SK-N-SH (cell line): ENCODE results near the gene NHSL1. TPM values are rescaled to one million over a fixed set of nuclear protein-coding genes. Genes with fewer than 3 reads are reported as not detected.

ENCODE experiments used
- CTCF ChIA-PET: fragments of 300-600, 350-600 bp; formaldehyde crosslinking; extraction: SDS; loops from one replicate; lab custom pipeline; 2021; lab: Yijun Ruan, JAX
- POLR2A ChIA-PET: fragments of 350-600 bp; sonication (Branson Sonifier 250); formaldehyde crosslinking; extraction: SDS; loops from one replicate; lab custom pipeline; 2020; ENCODE audit warnings: antibody characterized with exemption, inconsistent platforms; lab: Yijun Ruan, JAX
- DNase-seq: peaks from one replicate; pipeline ENCODE4 v3.0.0; 2012
- H2AFZ ChIP-seq: fragments of 200-600 bp; sonication (generic); 2 replicates; pipeline ENCODE4 v1.8.1; 2016; ENCODE audit warnings: antibody characterized with exemption, mild to moderate bottlenecking, low read depth
- H3F3A ChIP-seq: fragments of 200-600 bp; sonication (generic); replicated peaks from 2 replicates; pipeline ENCODE3; 2016; ENCODE audit warnings: antibody characterized with exemption, mild to moderate bottlenecking; ENCODE audit not compliant: insufficient read depth
- H3K27ac ChIP-seq, 2 experiments: fragments of 200-500 bp in 1 of 2; fragments of 200-600 bp in 1 of 2; sonication (Bioruptor generic) in 1 of 2; sonication (generic), shearing (Covaris generic) in 1 of 2; 2 replicates each; pipeline versions ENCODE4 v1.5.1 to v1.6.1; 2014 to 2016; ENCODE audit warnings: low read depth in 2 of 2, inconsistent platforms in 1 of 2, low read length in 1 of 2, mild to moderate bottlenecking in 1 of 2, mixed read lengths in 1 of 2
- H3K27me3 ChIP-seq: fragments of 200-600 bp; sonication (generic), shearing (Covaris generic); 2 replicates; pipeline ENCODE4 v1.6.1; 2016; ENCODE audit warnings: mixed run types; ENCODE audit not compliant: insufficient read depth
- H3K36me3 ChIP-seq, 2 experiments: fragments of 200-500 bp in 1 of 2; fragments of 200-600 bp in 1 of 2; sonication (Bioruptor generic) in 1 of 2; sonication (generic) in 1 of 2; replicated peaks in 1 of 2; 2 replicates each; pipeline versions ENCODE3 to v1.5.1; 2014 to 2016; ENCODE audit warnings: low read length in 1 of 2, mild to moderate bottlenecking in 1 of 2; ENCODE audit not compliant: insufficient read depth in 2 of 2, control insufficient read depth in 1 of 2
- H3K4me1 ChIP-seq, 2 experiments: fragments of 200-500 bp in 1 of 2; fragments of 200-600 bp in 1 of 2; sonication (Bioruptor generic) in 1 of 2; sonication (generic), shearing (Covaris generic) in 1 of 2; 2 replicates each; pipeline versions ENCODE4 v1.5.1 to v1.6.1; 2014 to 2016; ENCODE audit warnings: low read depth in 1 of 2, low read length in 1 of 2, mixed run types in 1 of 2; ENCODE audit not compliant: insufficient read depth in 2 of 2, control insufficient read depth in 1 of 2
- H3K4me2 ChIP-seq: fragments of 200-600 bp; sonication (generic), shearing (Covaris generic); 2 replicates; pipeline ENCODE4 v1.6.1; 2017; ENCODE audit warnings: mixed run types
- H3K4me3 ChIP-seq, 2 experiments: fragments of 200-500 bp in 1 of 2; fragments of 200-600 bp in 1 of 2; sonication (Bioruptor generic) in 1 of 2; sonication (generic), shearing (Covaris generic) in 1 of 2; 2 replicates each; pipeline versions ENCODE4 v1.5.1 to v1.8.1; 2014 to 2016; ENCODE audit warnings: low read depth in 2 of 2, inconsistent platforms in 1 of 2, low read length in 1 of 2, mild to moderate bottlenecking in 1 of 2, mixed read lengths in 1 of 2, moderate library complexity in 1 of 2
- H3K79me2 ChIP-seq: fragments of 200-600 bp; sonication (generic); 2 replicates; pipeline ENCODE4 v1.8.1; 2017; ENCODE audit warnings: mild to moderate bottlenecking; ENCODE audit not compliant: insufficient read depth
- H3K9ac ChIP-seq: fragments of 200-600 bp; sonication (generic); 2 replicates; pipeline ENCODE4 v1.6.1; 2017; ENCODE audit warnings: mixed run types
- H3K9me2 ChIP-seq: fragments of 200-600 bp; sonication (generic); 2 replicates; pipeline ENCODE4 v1.6.1; 2017; ENCODE audit warnings: mixed run types
- H3K9me3 ChIP-seq: fragments of 200-600 bp; sonication (generic); 2 replicates; pipeline ENCODE4 v1.6.1; 2017; ENCODE audit warnings: mixed run types, mild to moderate bottlenecking, moderate library complexity
- H4K20me1 ChIP-seq: fragments of 200-600 bp; sonication (generic); 2 replicates; pipeline ENCODE4 v1.6.1; 2017; ENCODE audit warnings: mild to moderate bottlenecking, mixed run types; ENCODE audit not compliant: insufficient read depth
- CTCF ChIP-seq: fragments of 200-600 bp; sonication (generic); IDR thresholded peaks from 2 replicates; pipeline ENCODE4 v1.6.1; 2017; ENCODE audit warnings: antibody characterized with exemption, mild to moderate bottlenecking, moderate library complexity
- ELF1 ChIP-seq: IDR thresholded peaks from 2 replicates; pipeline ENCODE4 v1.4.0; 2012
- EP300 ChIP-seq, 2 experiments: IDR thresholded peaks; 2 replicates each; pipeline versions ENCODE4 v1.4.0 to v1.6.1; 2012; ENCODE audit warnings: borderline replicate concordance in 1 of 2, low read depth in 1 of 2, low read length in 1 of 2
- EZH2phosphoT487 ChIP-seq: fragments of 200-600 bp; sonication (generic); IDR thresholded peaks from 2 replicates; pipeline ENCODE4 v1.6.1; 2017; ENCODE audit warnings: low read depth, mixed run types, mild to moderate bottlenecking, antibody characterized with exemption, moderate library complexity, borderline replicate concordance
- FOXJ3 ChIP-seq: sonication (generic); formaldehyde crosslinking; IDR thresholded peaks from 2 replicates; pipeline ENCODE4 v1.5.1; 2020; ENCODE audit warnings: mild to moderate bottlenecking, missing genetic modification reagents
- IRF3 ChIP-seq: fragments of 150-350 bp; IDR thresholded peaks from 2 replicates; pipeline ENCODE4 v1.6.1; 2016; ENCODE audit warnings: mild to moderate bottlenecking, low read depth, low read length
- MEF2A ChIP-seq: IDR thresholded peaks from 2 replicates; pipeline ENCODE4 v1.4.0; 2012; ENCODE audit warnings: low read depth, borderline replicate concordance
- MXI1 ChIP-seq: IDR thresholded peaks from 2 replicates; pipeline ENCODE4 v1.6.1; 2012; ENCODE audit warnings: mild to moderate bottlenecking, low read depth, low read length, improper control_type of control experiment
- NFIC ChIP-seq: IDR thresholded peaks from 2 replicates; pipeline ENCODE4 v1.4.0; 2012; ENCODE audit warnings: borderline replicate concordance
- NRF1 ChIP-seq: IDR thresholded peaks from 2 replicates; pipeline ENCODE4 v1.6.1; 2012; ENCODE audit warnings: low read depth, mild to moderate bottlenecking, low read length
- POLR2AphosphoS5 ChIP-seq: IDR thresholded peaks from 2 replicates; pipeline ENCODE4 v1.6.1; 2012; ENCODE audit warnings: low read depth, low read length
- RAD21 ChIP-seq: IDR thresholded peaks from 2 replicates; pipeline ENCODE4 v1.6.1; 2012; ENCODE audit warnings: mild to moderate bottlenecking, low read length
- REST ChIP-seq: IDR thresholded peaks from 2 replicates; pipeline ENCODE4 v1.6.1; 2012; ENCODE audit warnings: mild to moderate bottlenecking, low read depth, low read length, moderate library complexity
- RFX5 ChIP-seq: IDR thresholded peaks from 2 replicates; pipeline ENCODE4 v1.6.1; 2012; ENCODE audit warnings: mild to moderate bottlenecking, improper control_type of control experiment, low read length
- SMC3 ChIP-seq: IDR thresholded peaks from 2 replicates; pipeline ENCODE4 v1.6.1; 2012; ENCODE audit warnings: low read depth, low read length, improper control_type of control experiment
- TCF12 ChIP-seq: IDR thresholded peaks from 2 replicates; pipeline ENCODE4 v1.4.0; 2012
- TEAD4 ChIP-seq: IDR thresholded peaks from 2 replicates; pipeline ENCODE4 v1.4.0; 2012; ENCODE audit warnings: mild to moderate bottlenecking, borderline replicate concordance; ENCODE audit not compliant: insufficient read depth
- YY1 ChIP-seq: IDR thresholded peaks from 2 replicates; pipeline ENCODE4 v1.4.0; 2012; ENCODE audit warnings: low read depth, mild to moderate bottlenecking
- WGBS: methylation state at CpG from one replicate; pipeline ENCODE4 v1.1.6; 2017; ENCODE audit warnings: low lambda C conversion rate; 5-methylcytosine and 5-hydroxymethylcytosine counted together
- polyA plus RNA-seq, 3 experiments: library from polyadenylated mRNA; depleted of rRNA; stranded (reverse); fragments of >200 nt; gene quantifications; 2 replicates each; pipeline ENCODE4 v1.2.3, GENCODE V29; 2012
- TF ChIP-seq, protein P1 (sequence below): IDR thresholded peaks from 2 replicates; pipeline ENCODE4 v1.4.0; 2012; ENCODE audit warnings: low read depth, borderline replicate concordance
- TF ChIP-seq, protein P2 (sequence below): IDR thresholded peaks from 2 replicates; pipeline ENCODE4 v1.4.0; 2012; ENCODE audit warnings: low read depth

NHSL1 gene
- polyA plus RNA-seq, 1 of the 3 experiments (the other 2 are of a cell fraction), result under 0.01 TPM

- Histone ChIP-seq H3K27ac (no peak overlapping the region), H4K20me1 (no peaks in the 10 kb centered on the region), H3K4me2 (no peak overlapping the region), H3K4me1 (no peaks in the 10 kb centered on the region), H3K9ac (no peak overlapping the region), H3K36me3 (no peaks in the 10 kb centered on the region), H3K4me3 (no peak overlapping the region), H3K79me2 (no peaks in the 10 kb centered on the region), H3K9me3 (no peaks in the 10 kb centered on the region), H3F3A (no peaks in the 10 kb centered on the region), H3K27me3 (peaks cover 16% of the 10 kb centered on the region; the same call in 1 of the 2 replicates), H3K9me2 (no peaks in the 10 kb centered on the region)
- no peak for DNase-seq
- ChIA-PET CTCF (no interaction called here), POLR2A (interaction anchor here (0.7 kb wide), 1 partner anchor 354 kb away, joined by 3 read pairs; no protein-coding TSS in a partner anchor)
- 11% methylated on average over 9 of the region's 9 CpGs for WGBS
- TF ChIP-seq SMC3 (no peak), NFIC (no peak), YY1 (no peak), TCF12 (no peak), CTCF (no peak), EP300 (IDR thresholded peaks at IDR 0.05; ENCODE audit: borderline replicate concordance in 1 of 2, low read depth in 1 of 2, low read length in 1 of 2) (no peak), FOXJ3 (no peak), TEAD4 (no peak), RFX5 (no peak), ELF1 (no peak), RAD21 (no peak)
- TF ChIP-seq, protein P1, sequence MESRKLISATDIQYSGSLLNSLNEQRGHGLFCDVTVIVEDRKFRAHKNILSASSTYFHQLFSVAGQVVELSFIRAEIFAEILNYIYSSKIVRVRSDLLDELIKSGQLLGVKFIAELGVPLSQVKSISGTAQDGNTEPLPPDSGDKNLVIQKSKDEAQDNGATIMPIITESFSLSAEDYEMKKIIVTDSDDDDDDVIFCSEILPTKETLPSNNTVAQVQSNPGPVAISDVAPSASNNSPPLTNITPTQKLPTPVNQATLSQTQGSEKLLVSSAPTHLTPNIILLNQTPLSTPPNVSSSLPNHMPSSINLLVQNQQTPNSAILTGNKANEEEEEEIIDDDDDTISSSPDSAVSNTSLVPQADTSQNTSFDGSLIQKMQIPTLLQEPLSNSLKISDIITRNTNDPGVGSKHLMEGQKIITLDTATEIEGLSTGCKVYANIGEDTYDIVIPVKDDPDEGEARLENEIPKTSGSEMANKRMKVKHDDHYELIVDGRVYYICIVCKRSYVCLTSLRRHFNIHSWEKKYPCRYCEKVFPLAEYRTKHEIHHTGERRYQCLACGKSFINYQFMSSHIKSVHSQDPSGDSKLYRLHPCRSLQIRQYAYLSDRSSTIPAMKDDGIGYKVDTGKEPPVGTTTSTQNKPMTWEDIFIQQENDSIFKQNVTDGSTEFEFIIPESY, result no peak
- TF ChIP-seq, protein P2, sequence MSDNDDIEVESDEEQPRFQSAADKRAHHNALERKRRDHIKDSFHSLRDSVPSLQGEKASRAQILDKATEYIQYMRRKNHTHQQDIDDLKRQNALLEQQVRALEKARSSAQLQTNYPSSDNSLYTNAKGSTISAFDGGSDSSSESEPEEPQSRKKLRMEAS, result no peak
- TF ChIP-seq, all 33 proteins: peak for 0
- H2AFZ ChIP-seq, result no peak overlapping the region
Observed at GRCh38 chr6:138454981-138455706, 44.1 kb downstream of the NHSL1 start.

DNA sequence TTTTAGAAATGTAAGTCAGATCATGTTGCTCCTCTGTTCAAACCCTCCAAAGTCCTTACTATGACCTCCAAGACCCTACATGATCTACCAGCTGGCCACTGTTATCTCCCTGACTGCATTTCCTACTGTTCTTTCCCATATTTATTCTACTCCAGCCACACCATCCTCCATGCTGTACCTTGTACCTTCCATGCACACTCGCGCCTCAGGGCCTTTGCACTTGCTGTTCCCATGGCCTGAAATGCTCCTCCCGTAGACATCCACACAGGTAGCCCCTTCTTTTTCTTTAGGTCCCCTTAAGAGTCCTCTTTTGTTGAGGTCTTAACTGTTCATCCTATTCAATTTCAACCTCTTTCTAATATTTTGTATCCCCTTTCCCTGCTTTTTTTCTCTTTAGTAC lies 48.3 kb downstream of the NHSL1 start:
- Histone ChIP-seq H3K4me3 (no peak overlapping the region), H3K9me3 (no peaks in the 10 kb centered on the region), H3K79me2 (no peaks in the 10 kb centered on the region), H3K9me2 (no peaks in the 10 kb centered on the region), H3K4me1 (no peaks in the 10 kb centered on the region), H3K27me3 (peaks cover 25% of the 10 kb centered on the region; the same call in 1 of the 2 replicates), H2AFZ (no peak overlapping the region), H3F3A (no peaks in the 10 kb centered on the region), H3K36me3 (no peaks in the 10 kb centered on the region), H3K4me2 (no peak overlapping the region), H3K27ac (no peak overlapping the region), H3K9ac (no peak overlapping the region), H4K20me1 (no peaks in the 10 kb centered on the region)
- CTCF ChIA-PET, result no interaction called here
- 10% methylated on average over 3 of the region's 3 CpGs for WGBS
- POLR2A ChIA-PET, result no interaction called here
- DNase-seq, result no peak
- TF ChIP-seq EZH2phosphoT487 (no peak), TEAD4 (no peak), IRF3 (no peak), MEF2A (no peak), MXI1 (no peak), REST (no peak), NRF1 (no peak), POLR2AphosphoS5 (no peak)
